ENCODE results near the gene RORB.

RORB gene

GRCh38 chr9:74496819-74497747 is at the start of gene RORB:
RORB (plus strand) TSS chr9:74497335; CDS start chr9:74497977, 642 bp downstream.
- DNase-seq (ENCODE audit: low spot score) = peak; percentile 32

- DNase-seq (ENCODE audit: low spot score) = no peak
Observed at GRCh38 chr9:74447451-74448193, 49.5 kb upstream of the RORB start.

- DNase-seq (ENCODE audit: low spot score) = no peak
Observed at GRCh38 chr9:74449060-74449459, 48.1 kb upstream of the RORB start.

- DNase-seq (ENCODE audit: low spot score) = peak; percentile 18
Observed at GRCh38 chr9:74458832-74459231, 38.3 kb upstream of the RORB start.

GRCh38 chr9:74463825-74464224 is 33.3 kb upstream of the RORB start:
- no peak for DNase-seq (ENCODE audit: low spot score)

GRCh38 chr9:74478606-74479005 is 18.5 kb upstream of the RORB start:
- DNase-seq (ENCODE audit: low spot score) = no peak

- DNase-seq (ENCODE audit: low spot score) = no peak
Observed at GRCh38 chr9:74479711-74480110, 17.4 kb upstream of the RORB start.

GRCh38 chr9:74487395-74487794 is 9.7 kb upstream of the RORB start:
- DNase-seq (ENCODE audit: low spot score) = no peak

- no peak for DNase-seq (ENCODE audit: low spot score)
Observed at GRCh38 chr9:74493512-74493911, 3.6 kb upstream of the RORB start.

GRCh38 chr9:74494490-74494889 is 2.6 kb upstream of the RORB start:
- no peak for DNase-seq (ENCODE audit: low spot score)

- DNase-seq (ENCODE audit: low spot score) = no peak
Observed at GRCh38 chr9:74496406-74496805, 729 bp upstream of the RORB start.

- no peak for DNase-seq (ENCODE audit: low spot score)
Observed at GRCh38 chr9:74497748-74498620, 849 bp downstream of the RORB start.

GRCh38 chr9:74498621-74499095 is 1.5 kb downstream of the RORB start:
- DNase-seq (ENCODE audit: low spot score) = no peak

- no peak for DNase-seq (ENCODE audit: low spot score)
Observed at GRCh38 chr9:74499111-74499601, 2.0 kb downstream of the RORB start.

GRCh38 chr9:74499770-74500583 is 2.8 kb downstream of the RORB start:
- no peak for DNase-seq (ENCODE audit: low spot score)

GRCh38 chr9:74500584-74500924 is 3.4 kb downstream of the RORB start:
- DNase-seq (ENCODE audit: low spot score) = no peak

GRCh38 chr9:74501570-74501969 is 4.4 kb downstream of the RORB start:
- no peak for DNase-seq (ENCODE audit: low spot score)

- no peak for DNase-seq (ENCODE audit: low spot score)
Observed at GRCh38 chr9:74503219-74503618, 6.1 kb downstream of the RORB start.

- DNase-seq (ENCODE audit: low spot score) = no peak
Observed at GRCh38 chr9:74503666-74504065, 6.5 kb downstream of the RORB start.

GRCh38 chr9:74511333-74511732 is 14.2 kb downstream of the RORB start:
- no peak for DNase-seq (ENCODE audit: low spot score)

GRCh38 chr9:74512416-74512815 is 15.3 kb downstream of the RORB start:
- DNase-seq (ENCODE audit: low spot score) = no peak

Data from NAMALWA (cell line).